ENCODE results near the gene KIZ. TPM values are rescaled to one million over a fixed set of nuclear protein-coding genes. Genes with fewer than 3 reads are reported as not detected.

The KIZ gene
- total RNA-seq, 1 experiment from 2014 or later, result 9.1 TPM

- intact Hi-C loops (cut with micrococcal nuclease; ENCODE audit: unreplicated experiment), result no loop called here
- TF ChIP-seq, protein P1, sequence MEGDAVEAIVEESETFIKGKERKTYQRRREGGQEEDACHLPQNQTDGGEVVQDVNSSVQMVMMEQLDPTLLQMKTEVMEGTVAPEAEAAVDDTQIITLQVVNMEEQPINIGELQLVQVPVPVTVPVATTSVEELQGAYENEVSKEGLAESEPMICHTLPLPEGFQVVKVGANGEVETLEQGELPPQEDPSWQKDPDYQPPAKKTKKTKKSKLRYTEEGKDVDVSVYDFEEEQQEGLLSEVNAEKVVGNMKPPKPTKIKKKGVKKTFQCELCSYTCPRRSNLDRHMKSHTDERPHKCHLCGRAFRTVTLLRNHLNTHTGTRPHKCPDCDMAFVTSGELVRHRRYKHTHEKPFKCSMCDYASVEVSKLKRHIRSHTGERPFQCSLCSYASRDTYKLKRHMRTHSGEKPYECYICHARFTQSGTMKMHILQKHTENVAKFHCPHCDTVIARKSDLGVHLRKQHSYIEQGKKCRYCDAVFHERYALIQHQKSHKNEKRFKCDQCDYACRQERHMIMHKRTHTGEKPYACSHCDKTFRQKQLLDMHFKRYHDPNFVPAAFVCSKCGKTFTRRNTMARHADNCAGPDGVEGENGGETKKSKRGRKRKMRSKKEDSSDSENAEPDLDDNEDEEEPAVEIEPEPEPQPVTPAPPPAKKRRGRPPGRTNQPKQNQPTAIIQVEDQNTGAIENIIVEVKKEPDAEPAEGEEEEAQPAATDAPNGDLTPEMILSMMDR (conservative IDR thresholded peaks at IDR 0.05; ENCODE audit: low read depth, low read length), result no peak
- TF ChIP-seq EZH2 (IDR thresholded peaks at IDR 0.05; ENCODE audit: borderline replicate concordance, low read depth, low read length, poor library complexity, severe bottlenecking), result no peak
- Histone ChIP-seq H3K27ac (ENCODE audit: low read depth, low read length, poor library complexity, severe bottlenecking) (no peak overlapping the region), H3K4me1 (ENCODE audit: insufficient read depth, low read length, poor library complexity, severe bottlenecking) (no peaks in the 10 kb centered on the region), H3K4me3 (ENCODE audit: low read depth, low read length, poor library complexity, severe bottlenecking) (no peak overlapping the region), H3K27me3 (replicated peaks; ENCODE audit: insufficient read depth, low read depth, low read length, poor library complexity) (no peaks in the 10 kb centered on the region), H3K36me3 (ENCODE audit: insufficient read depth, low read length, poor library complexity, severe bottlenecking) (no peaks in the 10 kb centered on the region), H3K9me3 (ENCODE audit: low read depth, low read length, poor library complexity, severe bottlenecking) (no peaks in the 10 kb centered on the region)
- BruUV-seq (replicated peaks), result no TSS peak
- CTCF ChIA-PET, result no interaction called here
- no peak for DNase-seq (ENCODE audit: low spot score)
- POLR2A ChIA-PET (ENCODE audit: low non-redundant PET), result no interaction called here
These were observed 64.1 kb downstream of the KIZ start for GRCh38 chr20:21189761-21190523.

- intact Hi-C loops (cut with micrococcal nuclease; ENCODE audit: unreplicated experiment), result no loop called here
- BruUV-seq (replicated peaks), result no TSS peak
- no peaks in the 10 kb centered on the region for H3K27me3 ChIP-seq (replicated peaks; ENCODE audit: insufficient read depth, low read depth, low read length, poor library complexity)
- ChIA-PET CTCF (no interaction called here), POLR2A (ENCODE audit: low non-redundant PET) (no interaction called here)
- H3K27ac ChIP-seq (ENCODE audit: low read depth, low read length, poor library complexity, severe bottlenecking), result no peak overlapping the region
- TF ChIP-seq EZH2 (IDR thresholded peaks at IDR 0.05; ENCODE audit: borderline replicate concordance, low read depth, low read length, poor library complexity, severe bottlenecking), result no peak
- TF ChIP-seq, protein P1 (conservative IDR thresholded peaks at IDR 0.05; ENCODE audit: low read depth, low read length), result no peak
- H3K4me3 ChIP-seq (ENCODE audit: low read depth, low read length, poor library complexity, severe bottlenecking), result no peak overlapping the region
- no peaks in the 10 kb centered on the region for H3K36me3 ChIP-seq (ENCODE audit: insufficient read depth, low read length, poor library complexity, severe bottlenecking)
- H3K4me1 ChIP-seq (ENCODE audit: insufficient read depth, low read length, poor library complexity, severe bottlenecking), result no peaks in the 10 kb centered on the region
- no peaks in the 10 kb centered on the region for H3K9me3 ChIP-seq (ENCODE audit: low read depth, low read length, poor library complexity, severe bottlenecking)
- DNase-seq (ENCODE audit: low spot score), result no peak
These were observed 65.0 kb downstream of the KIZ start for GRCh38 chr20:21190869-21191268.

- ChIA-PET CTCF (no interaction called here), POLR2A (ENCODE audit: low non-redundant PET) (no interaction called here)
- no TSS peak for BruUV-seq (replicated peaks)
- no peaks in the 10 kb centered on the region for H3K9me3 ChIP-seq (ENCODE audit: low read depth, low read length, poor library complexity, severe bottlenecking)
- no peak for DNase-seq (ENCODE audit: low spot score)
- TF ChIP-seq, protein P1 (conservative IDR thresholded peaks at IDR 0.05; ENCODE audit: low read depth, low read length), result no peak
- no peak for TF ChIP-seq EZH2 (IDR thresholded peaks at IDR 0.05; ENCODE audit: borderline replicate concordance, low read depth, low read length, poor library complexity, severe bottlenecking)
- intact Hi-C loops (cut with micrococcal nuclease; ENCODE audit: unreplicated experiment), result no loop called here
- H3K4me3 ChIP-seq (ENCODE audit: low read depth, low read length, poor library complexity, severe bottlenecking), result no peak overlapping the region
- no peaks in the 10 kb centered on the region for H3K27me3 ChIP-seq (replicated peaks; ENCODE audit: insufficient read depth, low read depth, low read length, poor library complexity)
- H3K36me3 ChIP-seq (ENCODE audit: insufficient read depth, low read length, poor library complexity, severe bottlenecking), result no peaks in the 10 kb centered on the region
- H3K27ac ChIP-seq (ENCODE audit: low read depth, low read length, poor library complexity, severe bottlenecking), result no peak overlapping the region
- H3K4me1 ChIP-seq (ENCODE audit: insufficient read depth, low read length, poor library complexity, severe bottlenecking), result no peaks in the 10 kb centered on the region
These were observed 66.0 kb downstream of the KIZ start for GRCh38 chr20:21191839-21192238.

All from A673 (cell line).